PC-3 (cell line): ENCODE measurements around the gene FOXD1. TPM values are rescaled to one million over a fixed set of nuclear protein-coding genes. Genes with fewer than 3 reads are reported as not detected.

ENCODE experiments used
- ATAC-seq: fragments of 200-7000 bp; cut with Tn5 transposase; 2 replicates; pipeline ENCODE4 v1.9.1; 2020; ENCODE audit warnings: mild to moderate bottlenecking, moderate library complexity
- BruUV-seq: library from RNA; stranded (reverse); fragments of 400-500 nt; replicated peaks from 2 replicates; lab custom pipeline; 2021; lab: Mats Ljungman, UMichigan
- CTCF ChIA-PET: fragments of 300-600 bp; sonication (Branson Sonifier 250); formaldehyde crosslinking; loops from one replicate; lab custom pipeline; 2022; ENCODE audit warnings: antibody characterized with exemption; lab: Charles Lee
- POLR2A ChIA-PET: fragments of 300-600 bp; sonication (Branson Sonifier 250); formaldehyde crosslinking; loops from one replicate; lab custom pipeline; 2022; ENCODE audit warnings: antibody characterized with exemption; ENCODE audit not compliant: unreplicated experiment; lab: Charles Lee
- DNase-seq: peaks from one replicate; pipeline ENCODE4 v3.0.0-alpha.2; 2015
- H2AFZ ChIP-seq: fragments of 300-600 bp; sonication (generic); 2 replicates; pipeline ENCODE4 v1.6.0; 2016; ENCODE audit warnings: antibody characterized with exemption, low read length
- H3F3A ChIP-seq: fragments of 300-600 bp; sonication (generic); one replicate; pipeline ENCODE4 v1.6.0; 2017; ENCODE audit warnings: antibody characterized with exemption, low read length, control low read depth, mild to moderate bottlenecking; ENCODE audit not compliant: unreplicated experiment
- H3K27ac ChIP-seq: fragments of 300-600 bp; sonication (generic); 2 replicates; pipeline ENCODE4 v1.5.1; 2016; ENCODE audit warnings: mild to moderate bottlenecking, low read length
- H3K27me3 ChIP-seq: fragments of 300-600 bp; sonication (generic); 2 replicates; pipeline ENCODE4 v1.6.1; 2016; ENCODE audit warnings: low read length, mixed read lengths
- H3K36me3 ChIP-seq: fragments of 300-600 bp; sonication (generic); 2 replicates; pipeline ENCODE4 v1.6.1; 2016; ENCODE audit warnings: low read depth, mixed run types, low read length, mixed read lengths
- H3K4me1 ChIP-seq: fragments of 300-600 bp; sonication (generic); 2 replicates; pipeline ENCODE4 v1.5.1; 2016; ENCODE audit warnings: low read length; ENCODE audit not compliant: insufficient read depth
- H3K4me2 ChIP-seq: fragments of 300-600 bp; sonication (generic); 2 replicates; pipeline ENCODE4 v1.6.0; 2016; ENCODE audit warnings: low read length
- H3K4me3 ChIP-seq: fragments of 300-600 bp; sonication (generic); 2 replicates; pipeline ENCODE4 v1.5.1; 2016; ENCODE audit warnings: mild to moderate bottlenecking, low read length, mixed read lengths
- H3K79me2 ChIP-seq: fragments of 300-600 bp; sonication (generic); 2 replicates; pipeline ENCODE4 v1.6.1; 2017; ENCODE audit warnings: low read length, mixed read lengths
- H3K9ac ChIP-seq: fragments of 300-600 bp; sonication (generic); 2 replicates; pipeline ENCODE4 v1.6.0; 2016; ENCODE audit warnings: mild to moderate bottlenecking, low read length
- H3K9me2 ChIP-seq: fragments of 300-600 bp; sonication (generic); replicated peaks from 2 replicates; pipeline ENCODE4 v1.6.1; 2016; ENCODE audit warnings: mixed run types, low read length, mixed read lengths
- H3K9me3 ChIP-seq: fragments of 300-600 bp; sonication (generic); 2 replicates; pipeline ENCODE4 v1.6.1; 2016; ENCODE audit warnings: low read length, mixed read lengths
- H4K20me1 ChIP-seq: fragments of 300-600 bp; sonication (generic); 2 replicates; pipeline ENCODE4 v1.6.1; 2016; ENCODE audit warnings: low read length, mixed read lengths
- CTCF ChIP-seq: fragments of 300-600 bp; sonication (generic); conservative IDR thresholded peaks from 2 replicates; pipeline ENCODE4 v1.5.1; 2017; ENCODE audit warnings: antibody characterized with exemption, low read depth, mild to moderate bottlenecking, low read length
- EZH2 ChIP-seq: fragments of 300-600 bp; sonication (generic); IDR thresholded peaks from one replicate; pipeline ENCODE4 v1.6.1; 2017; ENCODE audit warnings: antibody characterized with exemption, mild to moderate bottlenecking, low read length; ENCODE audit not compliant: unreplicated experiment
- EZH2phosphoT487 ChIP-seq: fragments of 300-600 bp; sonication (generic); IDR thresholded peaks from 2 replicates; pipeline ENCODE4 v1.6.1; 2018; ENCODE audit warnings: mild to moderate bottlenecking, antibody characterized with exemption, low read length, borderline replicate concordance
- intact Hi-C: fragments of 100-400 bp; cut with micrococcal nuclease; formaldehyde crosslinking; loops from 2 replicates; pipeline ENCODE4 v1.9.0; 2023
- total RNA-seq: library from RNA; depleted of rRNA; stranded (reverse); fragments of >200 nt; gene quantifications from 2 replicates; pipeline ENCODE4 v1.2.3, GENCODE V29; 2014

Gene FOXD1
- total RNA-seq, 1 experiment from 2014 or later = 10.3 TPM

GRCh38 chr5:73424556-73424977 lies 24.0 kb downstream of the FOXD1 start:
- ChIA-PET POLR2A (no interaction called here), CTCF (no interaction called here)
- H3K9me2 ChIP-seq = no peaks in the 10 kb centered on the region
- no peaks in the 10 kb centered on the region for H3K36me3 ChIP-seq
- H3F3A ChIP-seq = no peaks in the 10 kb centered on the region
- H3K79me2 ChIP-seq = no peaks in the 10 kb centered on the region
- no peaks in the 10 kb centered on the region for H4K20me1 ChIP-seq
- no TSS peak for BruUV-seq
- no peak overlapping the region for H3K4me3 ChIP-seq
- no peak overlapping the region for H3K27ac ChIP-seq
- no peaks in the 10 kb centered on the region for H3K9me3 ChIP-seq
- no peak overlapping the region for H2AFZ ChIP-seq
- ATAC-seq (no peak), DNase-seq (no peak)
- intact Hi-C loops = no loop called here
- no peak overlapping the region for H3K9ac ChIP-seq
- H3K4me2 ChIP-seq = no peak overlapping the region
- 0 out of 2 replicates have a peak, but pooled peaks cover 5% of the 10 kb centered on the region for H3K27me3 ChIP-seq
- no peak for TF ChIP-seq EZH2
- no peak for TF ChIP-seq CTCF
- TF ChIP-seq EZH2phosphoT487 = no peak
- peaks cover 6% of the 10 kb centered on the region; the same call in 1 of the 2 replicates for H3K4me1 ChIP-seq

GRCh38 chr5:73422164-73422563 lies 26.4 kb downstream of the FOXD1 start:
- Histone ChIP-seq H3K9me3 (no peaks in the 10 kb centered on the region), H3K9me2 (no peaks in the 10 kb centered on the region), H3K4me3 (no peak overlapping the region), H3K9ac (no peak overlapping the region), H3K79me2 (no peaks in the 10 kb centered on the region), H3K27me3 (0 out of 2 replicates have a peak, but pooled peaks cover 5% of the 10 kb centered on the region), H3F3A (no peaks in the 10 kb centered on the region), H3K27ac (no peak overlapping the region), H3K36me3 (no peaks in the 10 kb centered on the region), H3K4me2 (no peak overlapping the region), H2AFZ (no peak overlapping the region), H4K20me1 (no peaks in the 10 kb centered on the region), H3K4me1 (peaks cover 6% of the 10 kb centered on the region; the same call in 1 of the 2 replicates)
- BruUV-seq = no TSS peak
- intact Hi-C loops = no loop called here
- POLR2A ChIA-PET = no interaction called here
- TF ChIP-seq EZH2phosphoT487 = no peak
- 0 out of 2 replicates have a peak, but pooled peaks have one; percentile 28 for TF ChIP-seq CTCF
- CTCF ChIA-PET = no interaction called here
- DNase-seq (no peak), ATAC-seq (no peak)

- Histone ChIP-seq H4K20me1 (no peaks in the 10 kb centered on the region), H3K4me1 (peaks cover 6% of the 10 kb centered on the region; the same call in 1 of the 2 replicates), H2AFZ (no peak overlapping the region), H3K27ac (no peak overlapping the region), H3K36me3 (no peaks in the 10 kb centered on the region), H3K4me3 (no peak overlapping the region), H3K27me3 (0 out of 2 replicates have a peak, but pooled peaks cover 5% of the 10 kb centered on the region), H3K4me2 (0 out of 2 replicates have a peak overlapping the region, but pooled peaks have one; percentile 87), H3K9ac (no peak overlapping the region), H3K9me3 (no peaks in the 10 kb centered on the region), H3K79me2 (no peaks in the 10 kb centered on the region), H3F3A (no peaks in the 10 kb centered on the region), H3K9me2 (no peaks in the 10 kb centered on the region)
- no peak for ATAC-seq
- TF ChIP-seq CTCF (no peak), EZH2phosphoT487 (no peak), EZH2 (no peak)
- ChIA-PET POLR2A (no interaction called here), CTCF (interaction anchor here (0.7 kb wide), 2 partner anchors 17 to 205 kb away, joined by 3 read pairs; no protein-coding TSS in a partner anchor)
- no TSS peak for BruUV-seq
- DNase-seq = no peak
- intact Hi-C loops = no loop called here
These were observed 27.9 kb downstream of the FOXD1 start for GRCh38 chr5:73420666-73421065.
